Gastrocnemius medialis (tissue), 4 donors: Measurements from ENCODE around the gene MEGF11.

Experiments
- POLR2A ChIP-seq, 2 donors: fragments of 450-650 bp; IDR thresholded peaks; one replicate each; pipeline ENCODE4 v1.6.1; 2017; ENCODE audit warnings: antibody characterized with exemption in 2 of 2, mild to moderate bottlenecking in 2 of 2, moderate library complexity in 2 of 2
- TF ChIP-seq, protein P1 (sequence below), 5 experiments: fragments of 450-650 bp in 3 of 5; fragments of 200-600 bp in 2 of 5; sonication (generic) in 2 of 5; IDR thresholded peaks in 4 of 5; conservative IDR thresholded peaks in 1 of 5; 1 replicate in 4 of 5; 2 replicates in 1 of 5; pipeline ENCODE4 v1.5.1; 2016 to 2019; ENCODE audit warnings: antibody characterized with exemption in 5 of 5, mild to moderate bottlenecking in 3 of 5, moderate library complexity in 3 of 5

GRCh38 chr15:66144978-66145725 lies 108.4 kb downstream of the MEGF11 start:
- TF ChIP-seq, protein P1, sequence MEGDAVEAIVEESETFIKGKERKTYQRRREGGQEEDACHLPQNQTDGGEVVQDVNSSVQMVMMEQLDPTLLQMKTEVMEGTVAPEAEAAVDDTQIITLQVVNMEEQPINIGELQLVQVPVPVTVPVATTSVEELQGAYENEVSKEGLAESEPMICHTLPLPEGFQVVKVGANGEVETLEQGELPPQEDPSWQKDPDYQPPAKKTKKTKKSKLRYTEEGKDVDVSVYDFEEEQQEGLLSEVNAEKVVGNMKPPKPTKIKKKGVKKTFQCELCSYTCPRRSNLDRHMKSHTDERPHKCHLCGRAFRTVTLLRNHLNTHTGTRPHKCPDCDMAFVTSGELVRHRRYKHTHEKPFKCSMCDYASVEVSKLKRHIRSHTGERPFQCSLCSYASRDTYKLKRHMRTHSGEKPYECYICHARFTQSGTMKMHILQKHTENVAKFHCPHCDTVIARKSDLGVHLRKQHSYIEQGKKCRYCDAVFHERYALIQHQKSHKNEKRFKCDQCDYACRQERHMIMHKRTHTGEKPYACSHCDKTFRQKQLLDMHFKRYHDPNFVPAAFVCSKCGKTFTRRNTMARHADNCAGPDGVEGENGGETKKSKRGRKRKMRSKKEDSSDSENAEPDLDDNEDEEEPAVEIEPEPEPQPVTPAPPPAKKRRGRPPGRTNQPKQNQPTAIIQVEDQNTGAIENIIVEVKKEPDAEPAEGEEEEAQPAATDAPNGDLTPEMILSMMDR (IDR thresholded peaks at IDR 0.05 in 4 of 5, conservative IDR thresholded peaks at IDR 0.05 in 1 of 5) = no peak
- TF ChIP-seq POLR2A (IDR thresholded peaks at IDR 0.05) = no peak
